Activated gamma-delta T cell (primary cell): Measurements from ENCODE around the gene CC2D1B.

Experiments
- DNase-seq: peaks from one replicate; lab custom pipeline; 2025; lab: John Stamatoyannopoulos, UW

CC2D1B gene

GRCh38 chr1:52359676-52360594, 6.1 kb downstream of the CC2D1B start:
- DNase-seq: no peak

GRCh38 chr1:52358851-52359497, 7.0 kb downstream of the CC2D1B start:
- no peak for DNase-seq

GRCh38 chr1:52357397-52357796, 8.6 kb downstream of the CC2D1B start:
- DNase-seq: no peak

- DNase-seq: no peak
Measured at GRCh38 chr1:52356818-52357355, 9.1 kb downstream of the CC2D1B start.

GRCh38 chr1:52355847-52356505, 10.0 kb downstream of the CC2D1B start:
- no peak for DNase-seq

- DNase-seq: no peak
Measured at GRCh38 chr1:52355436-52355835, 10.6 kb downstream of the CC2D1B start.

- no peak for DNase-seq
Measured at GRCh38 chr1:52352690-52353089, 13.3 kb downstream of the CC2D1B start.

- DNase-seq: no peak
Measured at GRCh38 chr1:52348704-52349300, 17.2 kb downstream of the CC2D1B start.

- DNase-seq: no peak
Measured at GRCh38 chr1:52346653-52347052, 19.4 kb downstream of the CC2D1B start.

- DNase-seq: no peak
Measured at GRCh38 chr1:52345252-52345651, 20.8 kb downstream of the CC2D1B start.

- DNase-seq: no peak
Measured at GRCh38 chr1:52343979-52344378, 22.0 kb downstream of the CC2D1B start.

- no peak for DNase-seq
Measured at GRCh38 chr1:52341655-52342260, 24.2 kb downstream of the CC2D1B start.

- no peak for DNase-seq
Measured at GRCh38 chr1:52337439-52337838, 28.6 kb downstream of the CC2D1B start.

- DNase-seq: no peak
Measured at GRCh38 chr1:52334906-52335528, 31.0 kb downstream of the CC2D1B start.

GRCh38 chr1:52332411-52332810, 33.6 kb downstream of the CC2D1B start:
- DNase-seq: no peak

- no peak for DNase-seq
Measured at GRCh38 chr1:52328615-52329014, 37.4 kb downstream of the CC2D1B start.

GRCh38 chr1:52325786-52326185, 40.2 kb downstream of the CC2D1B start:
- DNase-seq: no peak

GRCh38 chr1:52323731-52324130, 42.3 kb downstream of the CC2D1B start:
- DNase-seq: no peak

- no peak for DNase-seq
Measured at GRCh38 chr1:52321061-52321460, 44.9 kb downstream of the CC2D1B start.

- no peak for DNase-seq
Measured at GRCh38 chr1:52306227-52307006, 59.6 kb downstream of the CC2D1B start.
